ENCODE data around the gene GALK2.

GRCh38 chr15:49196856-49197255 is 26.8 kb downstream of the GALK2 start:
- TF ChIP-seq CTCF (conservative IDR thresholded peaks at IDR 0.05), result no peak
- no peak for TF ChIP-seq EZH2 (IDR thresholded peaks at IDR 0.05; ENCODE audit: low read depth)
